Brain pericyte (primary cell): ENCODE measurements around the gene MARCHF9.
"Not testable (repeated sequence)": the region's sequence is repeated elsewhere in the genome, so short reads cannot be mapped to it uniquely, and the experiment has no call there.

ENCODE experiments used
- DNase-seq: peaks from one replicate; pipeline ENCODE4 v3.0.0-alpha.2; 2012; ENCODE audit warnings: low read depth, low spot score

Gene MARCHF9

DNA sequence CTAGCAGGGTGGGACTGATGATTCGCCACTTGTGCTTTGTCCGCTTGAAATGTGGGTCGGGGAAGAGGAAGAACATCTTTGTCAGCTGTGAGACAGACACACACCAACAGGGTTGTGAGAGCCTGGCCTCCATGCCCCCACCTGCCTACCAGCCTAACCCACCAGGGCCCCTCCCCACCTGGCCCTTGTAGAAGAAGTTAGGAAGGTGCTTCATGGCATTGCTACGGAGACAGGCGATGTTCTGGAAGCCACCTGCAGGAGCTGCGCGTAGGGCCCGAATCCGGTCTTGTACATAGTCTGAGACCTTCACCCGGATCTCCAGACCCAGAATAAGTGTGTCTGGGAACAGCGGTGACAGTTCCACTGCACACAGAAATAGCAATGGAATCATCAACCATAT lies 14.7 kb downstream of the MARCHF9 start:
- no peak for DNase-seq

- no peak for DNase-seq
Observed at GRCh38 chr12:57770734-57771133, 15.8 kb downstream of the MARCHF9 start.

DNA sequence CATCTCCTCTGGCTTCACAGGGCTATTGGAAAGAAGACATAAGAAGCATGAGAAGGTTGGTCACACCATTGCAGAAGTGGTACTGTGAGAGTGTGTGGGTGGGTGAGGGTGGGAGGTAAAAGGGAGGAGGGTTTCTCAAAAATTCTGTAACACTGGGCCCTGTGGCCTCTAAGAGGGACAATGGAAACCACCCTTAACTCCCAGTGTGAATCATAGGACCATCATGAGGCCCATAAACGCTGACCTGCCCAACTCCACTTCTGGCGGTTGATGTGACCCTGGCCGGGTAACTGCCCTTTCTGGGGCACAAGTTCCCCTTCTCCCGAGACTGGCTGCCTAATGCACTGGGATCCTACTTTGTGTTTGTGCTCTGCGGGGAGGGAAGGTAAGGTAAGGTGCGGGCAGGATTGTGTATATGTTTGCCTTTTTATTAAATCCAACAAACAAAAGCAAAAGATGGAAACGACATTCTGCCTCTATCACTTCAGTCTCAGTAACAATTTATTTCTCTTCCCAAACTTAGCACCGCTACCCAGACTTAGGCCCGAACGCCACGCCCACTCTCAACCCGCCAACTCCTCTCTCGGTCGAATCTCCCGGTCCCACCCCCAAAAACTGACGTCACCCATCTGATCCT lies 16.5 kb downstream of the MARCHF9 start:
- no peak for DNase-seq

DNA sequence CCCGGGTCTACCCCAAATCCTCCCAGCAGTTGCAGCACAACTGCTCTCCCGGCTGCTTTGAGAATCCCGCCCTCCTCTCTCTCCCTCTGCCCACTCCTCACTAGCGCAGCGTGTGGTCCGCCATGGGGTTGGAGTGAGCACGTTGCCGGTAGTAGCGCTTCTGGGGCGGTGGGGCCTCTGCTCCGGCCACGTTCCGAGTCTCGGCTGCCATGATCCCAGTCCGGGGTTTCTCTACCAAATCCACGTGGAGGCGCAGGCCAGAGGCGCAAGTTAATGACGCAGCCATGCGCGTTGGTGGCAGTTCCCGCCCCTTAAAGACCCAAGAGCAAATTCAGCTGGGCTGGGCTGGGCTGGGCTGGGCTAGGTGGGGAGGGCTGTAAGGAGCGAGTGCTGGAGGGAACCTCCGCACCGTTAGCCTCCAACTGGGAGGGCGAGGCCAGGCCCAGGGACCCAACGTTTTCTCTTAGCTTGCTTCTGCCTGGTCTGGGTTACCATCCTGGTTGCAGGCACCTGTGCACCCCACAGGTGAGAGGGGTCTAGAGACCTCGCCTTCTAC lies 17.0 kb downstream of the MARCHF9 start, which contains the start of gene METTL1:
Gene METTL1 (minus strand): TSS at position 233 of the 556 bp plus-strand sequence. CDS start 22 bp downstream, at position 211.
- DNase-seq: peak; percentile 85

DNA sequence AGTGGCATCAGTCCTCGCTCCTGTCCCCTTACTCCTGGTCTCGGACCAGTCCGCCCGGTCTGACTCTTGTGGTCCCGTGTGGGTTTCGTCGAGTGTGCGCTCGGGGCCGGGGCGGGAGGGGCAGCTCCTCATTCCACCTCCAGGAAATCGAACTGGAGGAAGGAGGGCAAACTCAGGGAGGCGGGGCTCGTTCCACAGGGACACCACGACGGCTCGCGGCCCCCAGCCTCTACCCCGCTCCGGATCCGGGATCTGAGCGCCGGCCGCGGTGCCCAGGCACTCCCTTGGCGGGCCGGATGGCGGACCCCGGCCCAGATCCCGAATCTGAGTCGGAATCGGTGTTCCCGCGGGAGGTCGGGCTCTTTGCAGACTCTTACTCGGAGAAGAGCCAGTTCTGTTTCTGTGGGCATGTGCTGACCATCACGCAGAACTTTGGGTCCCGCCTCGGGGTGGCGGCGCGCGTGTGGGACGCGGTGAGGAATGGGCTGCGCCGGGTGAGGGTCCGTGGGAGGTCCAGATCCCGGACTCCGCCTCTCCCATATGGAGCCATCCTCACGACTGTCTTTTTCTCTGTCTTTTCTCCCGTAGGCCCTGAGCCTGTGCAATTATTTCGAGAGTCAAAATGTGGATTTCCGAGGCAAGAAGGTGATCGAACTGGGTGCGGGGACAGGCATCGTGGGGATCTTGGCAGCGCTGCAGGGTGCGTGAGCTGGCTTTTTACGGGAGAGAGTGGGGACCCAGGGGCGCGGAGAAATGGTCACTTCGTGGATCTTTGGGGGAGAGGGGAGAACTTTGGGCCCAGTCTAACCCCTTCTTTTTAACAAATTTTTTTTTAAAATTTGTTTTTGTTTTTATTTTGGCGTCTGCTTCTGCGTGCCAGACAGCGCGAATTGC lies 17.8 kb downstream of the MARCHF9 start, which contains the start of gene EEF1AKMT3:
Gene EEF1AKMT3 (plus strand): TSS at position 186 of the 894 bp plus-strand sequence. CDS start 111 bp downstream, at position 297.
- DNase-seq: peak; percentile 21

GRCh38 chr12:57774634-57775033 lies 19.7 kb downstream of the MARCHF9 start:
- DNase-seq: not testable (repeated sequence)

- DNase-seq: no peak
Observed at GRCh38 chr12:57775044-57775443, 20.1 kb downstream of the MARCHF9 start.

- no peak for DNase-seq
Observed at GRCh38 chr12:57775563-57776246, 20.8 kb downstream of the MARCHF9 start.

DNA sequence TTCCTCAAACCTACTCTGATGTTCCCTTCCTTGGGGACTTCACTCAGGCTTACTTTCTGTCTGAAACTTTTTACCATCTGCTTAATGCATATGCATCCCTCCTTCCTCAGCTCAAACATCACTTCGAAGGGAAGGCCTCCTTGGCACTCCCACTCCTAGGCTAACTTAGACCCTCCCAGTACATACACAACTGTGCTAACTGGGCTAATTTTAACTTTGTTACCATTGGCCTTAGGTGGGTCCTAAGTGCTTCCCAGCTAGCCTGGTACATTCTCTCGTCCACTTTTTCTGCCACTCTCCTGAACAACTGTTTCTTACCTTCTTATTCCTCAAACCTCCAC lies 21.3 kb downstream of the MARCHF9 start:
- DNase-seq: no peak

- DNase-seq: no peak
Observed at GRCh38 chr12:57777367-57777766, 22.5 kb downstream of the MARCHF9 start.

GRCh38 chr12:57777911-57778310 lies 23.0 kb downstream of the MARCHF9 start:
- no peak for DNase-seq

- DNase-seq: no peak
Observed at GRCh38 chr12:57779736-57780135, 24.8 kb downstream of the MARCHF9 start.

DNA sequence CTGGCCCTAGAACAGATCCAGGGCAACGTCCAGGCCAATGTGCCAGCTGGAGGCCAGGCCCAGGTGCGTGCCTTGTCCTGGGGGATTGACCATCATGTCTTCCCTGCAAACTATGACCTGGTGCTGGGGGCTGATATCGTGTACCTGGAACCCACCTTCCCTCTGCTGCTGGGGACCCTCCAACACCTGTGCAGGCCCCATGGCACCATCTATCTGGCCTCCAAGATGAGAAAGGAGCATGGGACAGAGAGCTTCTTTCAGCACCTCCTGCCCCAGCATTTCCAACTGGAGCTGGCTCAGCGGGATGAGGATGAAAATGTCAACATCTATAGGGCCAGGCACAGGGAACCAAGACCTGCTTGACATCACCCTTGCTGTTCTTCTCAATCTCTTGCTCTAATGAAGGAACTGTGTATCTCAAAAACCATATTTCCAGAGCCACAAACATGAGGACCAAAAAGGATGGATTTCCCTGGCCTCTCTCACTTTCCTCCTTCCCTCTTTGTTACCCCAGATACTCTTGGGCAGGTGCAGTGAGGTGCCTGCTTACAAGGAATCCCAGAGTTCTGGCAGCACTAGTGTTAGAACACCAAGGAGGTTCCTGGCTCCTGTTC lies 25.5 kb downstream of the MARCHF9 start:
- no peak for DNase-seq

GRCh38 chr12:57781244-57781643 lies 26.3 kb downstream of the MARCHF9 start:
- no peak for DNase-seq

GRCh38 chr12:57781801-57782200 lies 26.9 kb downstream of the MARCHF9 start:
- no peak for DNase-seq

GRCh38 chr12:57782243-57782607 lies 27.3 kb downstream of the MARCHF9 start:
- DNase-seq: no peak

- DNase-seq: peak; percentile 57
Observed at GRCh38 chr12:57782608-57783465, 27.9 kb downstream of the MARCHF9 start, which contains the start of gene TSFM. Gene TSFM (plus strand): TSS chr12:57782787. CDS start chr12:57782802, 15 bp downstream.

GRCh38 chr12:57783466-57783801 lies 28.5 kb downstream of the MARCHF9 start:
- no peak for DNase-seq

GRCh38 chr12:57783861-57784260 lies 29.0 kb downstream of the MARCHF9 start:
- no peak for DNase-seq

- no peak for DNase-seq
Observed at GRCh38 chr12:57793920-57794319, 39.0 kb downstream of the MARCHF9 start.

DNA sequence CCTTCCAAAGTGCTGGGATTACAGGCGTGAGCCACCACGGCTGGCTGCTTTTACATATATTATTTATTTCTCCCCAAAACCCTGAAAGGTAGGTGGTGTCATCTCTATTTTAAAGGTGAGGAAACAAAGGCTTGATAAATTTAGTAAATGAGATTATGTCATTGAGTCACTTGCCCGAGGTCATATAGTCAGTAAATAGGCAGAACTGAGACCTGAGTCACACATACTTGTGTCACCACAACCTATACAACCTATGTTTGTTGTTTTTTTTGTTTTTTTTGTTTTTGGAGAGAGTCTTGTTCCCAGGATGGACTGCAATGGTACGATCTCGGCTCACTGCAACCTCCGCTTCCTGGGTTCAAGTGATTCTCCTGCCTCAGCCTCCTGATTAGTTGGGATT lies 40.5 kb downstream of the MARCHF9 start:
- no peak for DNase-seq
